ENCODE results near the gene SORCS2. TPM values are rescaled to one million over a fixed set of nuclear protein-coding genes. Genes with fewer than 3 reads are reported as not detected.
"Not testable (repeated sequence)": the region's sequence is repeated elsewhere in the genome, so short reads cannot be mapped to it uniquely, and the experiment has no call there.

The SORCS2 gene
- polyA plus RNA-seq, 1 donor from 2014 or later, result 1.0 TPM

DNA sequence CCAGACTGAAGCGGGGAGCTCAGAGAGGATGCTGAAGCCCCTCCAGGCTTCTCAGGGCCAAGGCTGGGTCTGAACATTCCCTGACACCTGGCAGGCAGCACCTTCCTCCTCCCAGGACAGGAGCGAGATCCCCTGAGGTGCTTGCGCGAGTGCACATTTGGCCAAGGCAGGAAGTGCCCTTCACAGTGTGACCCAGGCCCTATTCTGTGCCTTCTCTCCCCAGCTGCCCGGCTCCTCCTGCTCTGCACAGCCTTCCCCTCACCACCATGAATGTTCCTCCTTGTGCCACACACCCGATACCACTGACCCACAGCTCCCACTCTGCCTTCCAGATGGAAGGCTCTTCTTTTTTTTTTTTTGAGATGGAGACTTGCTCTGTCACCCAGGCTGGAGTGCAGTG, 259.5 kb downstream of the SORCS2 start:
- TF ChIP-seq EP300 (conservative IDR thresholded peaks at IDR 0.05; ENCODE audit: poor library complexity, severe bottlenecking) (no peak), MXI1 (conservative IDR thresholded peaks at IDR 0.05; ENCODE audit: poor library complexity, severe bottlenecking) (no peak), EZH2 (IDR thresholded peaks at IDR 0.05; ENCODE audit: borderline replicate concordance, insufficient read depth, low read length, poor library complexity, severe bottlenecking) (no peak), TAF1 (IDR thresholded peaks at IDR 0.05; ENCODE audit: low read depth) (no peak), RAD21 (conservative IDR thresholded peaks at IDR 0.05) (no peak)
- TF ChIP-seq, protein P1, sequence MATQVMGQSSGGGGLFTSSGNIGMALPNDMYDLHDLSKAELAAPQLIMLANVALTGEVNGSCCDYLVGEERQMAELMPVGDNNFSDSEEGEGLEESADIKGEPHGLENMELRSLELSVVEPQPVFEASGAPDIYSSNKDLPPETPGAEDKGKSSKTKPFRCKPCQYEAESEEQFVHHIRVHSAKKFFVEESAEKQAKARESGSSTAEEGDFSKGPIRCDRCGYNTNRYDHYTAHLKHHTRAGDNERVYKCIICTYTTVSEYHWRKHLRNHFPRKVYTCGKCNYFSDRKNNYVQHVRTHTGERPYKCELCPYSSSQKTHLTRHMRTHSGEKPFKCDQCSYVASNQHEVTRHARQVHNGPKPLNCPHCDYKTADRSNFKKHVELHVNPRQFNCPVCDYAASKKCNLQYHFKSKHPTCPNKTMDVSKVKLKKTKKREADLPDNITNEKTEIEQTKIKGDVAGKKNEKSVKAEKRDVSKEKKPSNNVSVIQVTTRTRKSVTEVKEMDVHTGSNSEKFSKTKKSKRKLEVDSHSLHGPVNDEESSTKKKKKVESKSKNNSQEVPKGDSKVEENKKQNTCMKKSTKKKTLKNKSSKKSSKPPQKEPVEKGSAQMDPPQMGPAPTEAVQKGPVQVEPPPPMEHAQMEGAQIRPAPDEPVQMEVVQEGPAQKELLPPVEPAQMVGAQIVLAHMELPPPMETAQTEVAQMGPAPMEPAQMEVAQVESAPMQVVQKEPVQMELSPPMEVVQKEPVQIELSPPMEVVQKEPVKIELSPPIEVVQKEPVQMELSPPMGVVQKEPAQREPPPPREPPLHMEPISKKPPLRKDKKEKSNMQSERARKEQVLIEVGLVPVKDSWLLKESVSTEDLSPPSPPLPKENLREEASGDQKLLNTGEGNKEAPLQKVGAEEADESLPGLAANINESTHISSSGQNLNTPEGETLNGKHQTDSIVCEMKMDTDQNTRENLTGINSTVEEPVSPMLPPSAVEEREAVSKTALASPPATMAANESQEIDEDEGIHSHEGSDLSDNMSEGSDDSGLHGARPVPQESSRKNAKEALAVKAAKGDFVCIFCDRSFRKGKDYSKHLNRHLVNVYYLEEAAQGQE (IDR thresholded peaks at IDR 0.05; ENCODE audit: borderline replicate concordance), result no peak
- TF ChIP-seq, protein P2, sequence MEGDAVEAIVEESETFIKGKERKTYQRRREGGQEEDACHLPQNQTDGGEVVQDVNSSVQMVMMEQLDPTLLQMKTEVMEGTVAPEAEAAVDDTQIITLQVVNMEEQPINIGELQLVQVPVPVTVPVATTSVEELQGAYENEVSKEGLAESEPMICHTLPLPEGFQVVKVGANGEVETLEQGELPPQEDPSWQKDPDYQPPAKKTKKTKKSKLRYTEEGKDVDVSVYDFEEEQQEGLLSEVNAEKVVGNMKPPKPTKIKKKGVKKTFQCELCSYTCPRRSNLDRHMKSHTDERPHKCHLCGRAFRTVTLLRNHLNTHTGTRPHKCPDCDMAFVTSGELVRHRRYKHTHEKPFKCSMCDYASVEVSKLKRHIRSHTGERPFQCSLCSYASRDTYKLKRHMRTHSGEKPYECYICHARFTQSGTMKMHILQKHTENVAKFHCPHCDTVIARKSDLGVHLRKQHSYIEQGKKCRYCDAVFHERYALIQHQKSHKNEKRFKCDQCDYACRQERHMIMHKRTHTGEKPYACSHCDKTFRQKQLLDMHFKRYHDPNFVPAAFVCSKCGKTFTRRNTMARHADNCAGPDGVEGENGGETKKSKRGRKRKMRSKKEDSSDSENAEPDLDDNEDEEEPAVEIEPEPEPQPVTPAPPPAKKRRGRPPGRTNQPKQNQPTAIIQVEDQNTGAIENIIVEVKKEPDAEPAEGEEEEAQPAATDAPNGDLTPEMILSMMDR (IDR thresholded peaks at IDR 0.05; ENCODE audit: poor library complexity, severe bottlenecking), result no peak
- Histone ChIP-seq H3K9ac (ENCODE audit: low read length) (no peak overlapping the region), H3K36me3 (ENCODE audit: insufficient read depth, low read length) (no peaks in the 10 kb centered on the region), H3F3A (ENCODE audit: insufficient read depth, low read length, poor library complexity, severe bottlenecking) (no peaks in the 10 kb centered on the region), H3K27ac (ENCODE audit: low read length) (no peak overlapping the region), H3K4me2 (ENCODE audit: low read length) (no peak overlapping the region), H3K9me3 (ENCODE audit: low read length) (no peaks in the 10 kb centered on the region), H3K27me3 (ENCODE audit: insufficient read depth, low read depth, low read length) (no peaks in the 10 kb centered on the region), H3K4me3 (ENCODE audit: low read length) (no peak overlapping the region), H3K79me2 (replicated peaks; ENCODE audit: insufficient read depth, low read length) (no peaks in the 10 kb centered on the region), H4K20me1 (ENCODE audit: insufficient read depth) (no peaks in the 10 kb centered on the region), H2AFZ (ENCODE audit: low read depth, low read length) (no peak overlapping the region), H3K9me2 (ENCODE audit: insufficient read depth, low read length) (no peaks in the 10 kb centered on the region)

DNA sequence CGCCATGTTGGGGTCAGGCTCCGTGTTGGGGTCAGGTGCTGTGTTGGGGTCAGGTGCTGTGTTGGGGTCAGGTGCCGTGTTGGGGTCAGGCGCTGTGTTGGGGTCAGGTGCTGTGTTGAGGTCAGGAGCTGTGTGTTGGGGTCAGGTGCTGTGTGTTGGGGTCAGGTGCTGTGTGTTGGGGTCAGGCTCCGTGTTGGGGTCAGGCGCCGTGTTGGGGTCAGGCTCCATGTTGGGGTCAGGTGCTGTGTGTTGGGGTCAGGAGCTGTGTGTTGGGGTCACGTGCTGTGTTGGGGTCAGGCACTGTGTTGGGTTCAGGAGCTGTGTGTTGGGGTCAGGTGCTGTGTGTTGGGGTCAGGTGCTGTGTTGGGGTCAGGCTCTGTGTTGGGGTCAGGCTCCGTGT, 260.5 kb downstream of the SORCS2 start:
- not testable (repeated sequence) for H3K9me2 ChIP-seq (ENCODE audit: insufficient read depth, low read length); H3K9ac ChIP-seq (ENCODE audit: low read length); H3K79me2 ChIP-seq (replicated peaks; ENCODE audit: insufficient read depth, low read length); H3K27me3 ChIP-seq (ENCODE audit: insufficient read depth, low read depth, low read length); H3K4me2 ChIP-seq (ENCODE audit: low read length); H3K36me3 ChIP-seq (ENCODE audit: insufficient read depth, low read length); H3K4me3 ChIP-seq (ENCODE audit: low read length); H4K20me1 ChIP-seq (ENCODE audit: insufficient read depth); H3K27ac ChIP-seq (ENCODE audit: low read length); H2AFZ ChIP-seq (ENCODE audit: low read depth, low read length); H3K9me3 ChIP-seq (ENCODE audit: low read length); H3F3A ChIP-seq (ENCODE audit: insufficient read depth, low read length, poor library complexity, severe bottlenecking)

DNA sequence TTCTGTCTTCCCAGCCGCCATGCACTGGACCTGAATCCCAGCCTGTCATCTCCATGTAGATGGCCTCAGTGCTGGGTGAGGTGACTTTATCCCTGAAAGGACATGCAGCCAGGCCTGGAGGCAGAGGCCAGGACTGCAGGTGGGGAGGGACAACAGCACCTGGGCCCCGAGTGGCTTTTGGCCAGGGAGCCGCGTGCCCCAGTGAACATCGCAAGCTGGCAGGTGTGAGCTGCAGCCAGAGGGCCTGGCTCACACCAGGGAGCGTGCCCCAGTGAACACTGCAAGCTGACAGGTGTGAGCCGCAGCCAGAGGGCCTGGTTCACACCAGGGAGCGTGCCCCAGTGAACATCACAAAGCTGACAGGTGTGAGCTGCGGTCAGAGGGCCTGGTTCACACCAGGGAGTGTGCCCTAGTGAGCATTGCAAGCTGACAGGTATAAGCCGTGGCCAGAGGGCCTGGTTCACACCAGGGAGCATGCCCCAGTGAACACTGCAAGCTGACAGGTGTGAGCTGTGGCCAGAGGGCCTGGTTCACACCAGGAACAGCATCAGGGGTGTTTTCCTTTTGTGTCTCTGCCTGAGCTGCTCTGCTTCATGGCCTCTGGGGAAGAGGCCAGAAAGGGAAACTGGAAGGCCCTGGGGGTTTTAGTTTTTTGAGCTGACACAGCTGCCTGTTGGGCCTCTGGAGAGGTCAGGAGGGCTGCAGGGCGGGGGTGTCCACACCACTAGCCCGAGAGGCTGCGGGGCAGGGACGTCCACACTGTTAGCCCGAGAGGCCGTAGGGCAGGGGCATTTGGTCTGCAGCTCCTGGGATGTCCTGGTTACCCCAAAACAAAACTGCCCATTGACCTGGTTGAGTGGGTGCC, 265.1 kb downstream of the SORCS2 start:
- Histone ChIP-seq H3K79me2 (replicated peaks; ENCODE audit: insufficient read depth, low read length) (no peaks in the 10 kb centered on the region), H3K4me2 (ENCODE audit: low read length) (no peak overlapping the region), H3K9ac (ENCODE audit: low read length) (no peak overlapping the region), H3K27ac (ENCODE audit: low read length) (no peak overlapping the region), H3K27me3 (ENCODE audit: insufficient read depth, low read depth, low read length) (no peaks in the 10 kb centered on the region), H2AFZ (ENCODE audit: low read depth, low read length) (no peak overlapping the region), H3K9me2 (ENCODE audit: insufficient read depth, low read length) (no peaks in the 10 kb centered on the region), H3K9me3 (ENCODE audit: low read length) (no peaks in the 10 kb centered on the region), H4K20me1 (ENCODE audit: insufficient read depth) (no peaks in the 10 kb centered on the region), H3K4me3 (ENCODE audit: low read length) (no peak overlapping the region), H3F3A (ENCODE audit: insufficient read depth, low read length, poor library complexity, severe bottlenecking) (no peaks in the 10 kb centered on the region), H3K36me3 (ENCODE audit: insufficient read depth, low read length) (no peaks in the 10 kb centered on the region)
- TF ChIP-seq RAD21 (conservative IDR thresholded peaks at IDR 0.05), result no peak
- TF ChIP-seq, protein P2 (IDR thresholded peaks at IDR 0.05; ENCODE audit: poor library complexity, severe bottlenecking), result no peak
- no peak for TF ChIP-seq EZH2 (IDR thresholded peaks at IDR 0.05; ENCODE audit: borderline replicate concordance, insufficient read depth, low read length, poor library complexity, severe bottlenecking)
- no peak for TF ChIP-seq POLR2AphosphoS5 (IDR thresholded peaks at IDR 0.05)

Measured in neural cell (in vitro differentiated cells).